MCF 10A (cell line): Measurements from ENCODE around the gene CPNE2. TPM values are rescaled to one million over a fixed set of nuclear protein-coding genes. Genes with fewer than 3 reads are reported as not detected.

Experiments
- BruUV-seq: library from RNA; stranded (reverse); fragments of 400-500 nt; replicated peaks from 2 replicates; lab custom pipeline; 2021; lab: Mats Ljungman, UMichigan
- CTCF ChIA-PET: fragments of 300-600 bp; sonication (Branson Sonifier 250); formaldehyde crosslinking; extraction: SDS; loops from one replicate; lab custom pipeline; 2021; ENCODE audit warnings: antibody characterized with exemption, inconsistent platforms; lab: Yijun Ruan, JAX
- POLR2A ChIA-PET: fragments of 300-600, 350-650 bp; sonication (Branson Sonifier 250); formaldehyde crosslinking; extraction: SDS; loops from one replicate; lab custom pipeline; 2020; ENCODE audit warnings: antibody characterized with exemption, inconsistent platforms; lab: Yijun Ruan, JAX
- DNase-seq: peaks from one replicate; pipeline ENCODE4 v3.0.0-alpha.2; 2018; ENCODE audit not compliant: unreplicated experiment
- H3K27ac Mint-ChIP-seq: one replicate; pipeline ENCODE4 v1.8.0; 2022; ENCODE audit warnings: mild to moderate bottlenecking, low read depth, mixed read lengths; ENCODE audit not compliant: unreplicated experiment
- H3K27me3 Mint-ChIP-seq: one replicate; pipeline ENCODE4 v1.8.0; 2022; ENCODE audit warnings: mixed read lengths; ENCODE audit not compliant: insufficient read depth, unreplicated experiment
- H3K36me3 Mint-ChIP-seq: one replicate; pipeline ENCODE4 v1.8.0; 2022; ENCODE audit warnings: mild to moderate bottlenecking, moderate library complexity, mixed read lengths; ENCODE audit not compliant: insufficient read depth, unreplicated experiment
- H3K4me1 Mint-ChIP-seq: one replicate; pipeline ENCODE4 v1.8.0; 2022; ENCODE audit warnings: mixed read lengths; ENCODE audit not compliant: insufficient read depth, unreplicated experiment
- H3K4me3 Mint-ChIP-seq: one replicate; pipeline ENCODE4 v1.8.0; 2022; ENCODE audit warnings: mild to moderate bottlenecking, moderate library complexity, mixed read lengths; ENCODE audit not compliant: unreplicated experiment
- H3K9me3 Mint-ChIP-seq: one replicate; pipeline ENCODE4 v1.8.0; 2022; ENCODE audit warnings: mixed read lengths; ENCODE audit not compliant: unreplicated experiment
- CTCF ChIP-seq: fragments of 200-600 bp; IDR thresholded peaks from one replicate; pipeline ENCODE4 v1.8.0; 2022; ENCODE audit warnings: antibody characterized with exemption, mild to moderate bottlenecking; ENCODE audit not compliant: unreplicated experiment
- intact Hi-C: fragments of 100-400 bp; cut with micrococcal nuclease; formaldehyde crosslinking; loops from 2 replicates; pipeline ENCODE4 v1.14.1; 2022
- total RNA-seq: library from RNA; stranded (reverse); gene quantifications from 2 replicates; pipeline ENCODE4 v1.2.3, GENCODE V29; 2022

Gene CPNE2
- total RNA-seq, 1 experiment from 2014 or later: 6.7 TPM

DNA sequence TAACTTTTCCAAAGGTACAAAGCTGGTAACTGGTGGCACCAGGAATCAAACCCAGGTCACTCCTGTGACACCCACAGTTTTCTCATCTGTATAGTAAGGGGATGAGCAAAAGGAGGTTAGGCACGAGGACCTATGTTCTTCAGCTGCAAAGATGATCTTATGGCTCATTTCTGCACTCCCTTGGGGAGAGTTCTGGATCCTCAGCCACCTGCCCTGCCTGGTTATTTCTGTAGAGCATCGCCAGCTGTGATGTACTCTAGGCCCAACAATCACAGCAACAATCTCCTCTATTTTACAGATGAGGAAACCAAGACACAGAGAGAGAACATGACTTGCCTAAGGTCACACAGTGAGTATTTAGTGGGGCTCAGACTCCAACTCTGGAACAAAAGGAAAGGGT lies 5.4 kb upstream of the CPNE2 start:
- intact Hi-C loops: no loop called here
- DNase-seq: no peak
- Mint-ChIP-seq H3K27ac (no peak overlapping the region), H3K27me3 (no peaks in the 10 kb centered on the region), H3K36me3 (no peaks in the 10 kb centered on the region), H3K4me1 (peaks cover 4% of the 10 kb centered on the region), H3K4me3 (no peak overlapping the region), H3K9me3 (no peaks in the 10 kb centered on the region)
- no peak for TF ChIP-seq CTCF
- CTCF ChIA-PET: interaction anchor here (0.6 to 5.7 kb wide), 3 partner anchors 10 to 107 kb away, joined by 3 to 74 read pairs (median 3); partner anchors contain the start of gene CPNE2
- POLR2A ChIA-PET: no interaction called here
- BruUV-seq: no TSS peak

DNA sequence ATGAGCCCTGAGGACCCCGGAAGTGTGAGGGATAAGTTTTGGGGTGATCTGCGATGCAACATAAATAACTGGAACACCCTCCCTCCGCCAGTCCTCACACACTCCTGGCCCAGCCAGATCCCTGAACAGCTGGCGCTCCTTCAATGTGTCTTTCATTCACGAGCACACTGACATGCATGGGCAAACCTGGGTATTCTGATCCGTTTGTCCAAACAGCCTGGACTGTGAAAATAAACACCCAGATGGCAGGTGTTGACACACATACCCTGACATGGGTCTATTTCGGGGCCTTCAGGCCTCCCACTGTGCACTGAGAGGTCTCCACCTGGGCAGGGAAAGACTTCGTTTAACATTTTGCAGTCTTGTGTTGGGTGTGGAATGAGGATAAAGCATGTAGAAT lies 3.0 kb upstream of the CPNE2 start:
- Mint-ChIP-seq H3K36me3 (no peaks in the 10 kb centered on the region), H3K4me1 (no peaks in the 10 kb centered on the region), H3K27me3 (no peaks in the 10 kb centered on the region), H3K9me3 (no peaks in the 10 kb centered on the region), H3K4me3 (no peak overlapping the region), H3K27ac (no peak overlapping the region)
- BruUV-seq: no TSS peak
- intact Hi-C loops: no loop called here
- TF ChIP-seq CTCF: no peak
- POLR2A ChIA-PET: no interaction called here
- DNase-seq: no peak
- CTCF ChIA-PET: no interaction called here

DNA sequence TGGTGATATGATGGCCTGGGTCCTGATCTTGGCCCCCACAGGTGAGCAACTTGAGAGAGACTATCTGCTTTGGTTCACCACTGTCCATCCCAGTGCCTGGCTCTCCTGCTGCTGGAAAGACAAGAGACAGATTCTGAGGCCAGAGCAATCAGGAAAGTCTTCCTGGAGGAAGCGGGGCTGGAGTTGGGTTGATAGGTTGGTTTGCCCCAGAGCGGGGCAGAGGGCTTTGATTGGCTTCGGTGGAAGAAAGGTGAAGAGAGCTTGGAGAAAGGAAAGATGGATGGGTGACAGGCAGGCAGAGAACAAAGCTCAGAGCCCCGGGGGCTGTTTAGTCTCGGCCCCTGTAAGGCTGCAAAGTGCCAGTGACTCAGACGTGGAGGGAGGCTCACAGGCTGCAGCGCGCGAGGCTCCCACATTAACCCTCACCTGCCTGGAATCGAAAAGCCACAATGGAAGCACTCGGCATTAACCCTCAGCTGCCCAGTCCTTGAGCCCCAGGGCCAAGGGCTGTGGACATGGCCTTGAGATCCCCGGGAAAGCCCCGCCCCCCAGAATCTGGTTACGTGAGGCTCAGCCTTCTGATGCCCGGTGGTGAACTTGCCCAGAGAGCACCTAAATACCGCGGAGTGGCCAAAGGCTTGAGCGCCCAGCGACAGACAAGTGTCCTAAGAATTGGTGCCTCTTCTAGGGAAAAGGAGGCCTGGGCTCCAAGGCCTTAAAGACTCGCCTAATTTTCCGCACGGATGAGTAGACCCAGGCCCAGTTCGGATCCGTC lies 996 bp upstream of the CPNE2 start:
- no peaks in the 10 kb centered on the region for H3K4me1 Mint-ChIP-seq
- TF ChIP-seq CTCF: no peak
- H3K27me3 Mint-ChIP-seq: no peaks in the 10 kb centered on the region
- DNase-seq: peak; percentile 64
- H3K4me3 Mint-ChIP-seq: peak overlapping the region; percentile 60
- H3K27ac Mint-ChIP-seq: no peak overlapping the region
- BruUV-seq: no TSS peak
- POLR2A ChIA-PET: interaction anchor here (1.2 to 1.3 kb wide), 2 partner anchors 37 to 94 kb away, joined by 3 to 4 read pairs; partner anchors contain the start of gene PSME3IP1
- H3K36me3 Mint-ChIP-seq: no peaks in the 10 kb centered on the region
- intact Hi-C loops: loop anchor here (5.0 kb wide), 1 partner anchor 156 kb away; the partner anchor contains the start of gene ARL2BP
- CTCF ChIA-PET: interaction anchor here (0.6 to 1.4 kb wide), 6 partner anchors 16 to 657 kb away, joined by 3 to 4 read pairs (median 3); no protein-coding TSS in a partner anchor
- H3K9me3 Mint-ChIP-seq: no peaks in the 10 kb centered on the region

DNA sequence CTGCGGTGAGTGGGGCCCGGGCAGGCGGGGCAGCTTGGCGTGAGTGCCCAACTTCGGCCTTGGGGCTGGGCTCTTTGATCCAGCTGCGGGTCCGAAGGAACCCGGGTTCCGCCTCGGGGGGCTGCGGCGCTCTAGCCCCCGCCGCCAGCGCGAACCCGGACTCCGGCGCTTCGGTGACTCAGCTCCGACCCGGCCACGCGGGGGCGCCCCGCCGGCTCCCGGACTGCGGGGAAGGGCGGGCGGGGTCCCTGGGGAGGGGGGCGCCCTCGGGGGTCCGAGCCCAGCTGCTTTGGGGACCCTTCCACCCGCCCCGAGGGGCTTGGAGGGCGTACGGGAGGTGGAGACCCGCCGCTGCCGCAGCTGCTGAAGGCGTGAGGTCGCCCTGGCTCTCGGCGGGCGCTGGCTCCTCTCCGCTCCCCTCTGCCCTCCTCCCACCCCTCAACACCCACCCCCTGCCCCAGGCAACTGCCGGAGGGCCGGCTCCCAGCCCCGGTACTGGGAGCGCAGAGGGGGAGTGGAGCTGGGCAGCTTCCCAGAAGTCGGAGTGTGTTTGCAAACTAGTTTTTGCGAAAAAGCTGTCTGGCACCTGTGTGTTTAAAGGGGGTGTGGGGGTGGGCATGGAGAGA lies 516 bp downstream of the CPNE2 start:
- peak; percentile 73 for TF ChIP-seq CTCF
- Mint-ChIP-seq H3K27me3 (no peaks in the 10 kb centered on the region), H3K27ac (no peak overlapping the region), H3K36me3 (no peaks in the 10 kb centered on the region), H3K4me1 (no peaks in the 10 kb centered on the region), H3K4me3 (peak overlapping the region; percentile 69), H3K9me3 (no peaks in the 10 kb centered on the region)
- CTCF ChIA-PET: interaction anchor here (0.5 to 10.4 kb wide), 24 partner anchors 9 to 523 kb away, joined by 3 to 74 read pairs (median 4); no protein-coding TSS in a partner anchor
- BruUV-seq: no TSS peak
- no peak for DNase-seq
- POLR2A ChIA-PET: interaction anchor here (1.0 to 1.3 kb wide), 5 partner anchors 35 to 173 kb away, joined by 3 to 6 read pairs (median 3); partner anchors contain the start of gene PSME3IP1
- intact Hi-C loops: loop anchor here (2.0 to 5.0 kb wide), 2 partner anchors 76 to 154 kb away; partner anchors contain the start of gene ARL2BP
